Transverse colon (tissue), 4 donors: ENCODE results near the gene MTG2.

ENCODE experiments used
- CTCF ChIP-seq, 5 experiments: fragments of 200-600 bp in 3 of 5; fragments of 450-650 bp in 2 of 5; sonication (generic) in 3 of 5; IDR thresholded peaks; 1 replicate in 2 of 5; 2 replicates in 3 of 5; pipeline ENCODE4 v1.5.1; 2016 to 2017; ENCODE audit warnings: antibody characterized with exemption in 5 of 5, inconsistent platforms in 3 of 5, mild to moderate bottlenecking in 2 of 5, moderate library complexity in 1 of 5
- POLR2AphosphoS5 ChIP-seq, 3 donors: sonication (generic); formaldehyde crosslinking; IDR thresholded peaks; one replicate each; pipeline ENCODE4 v1.6.1; 2016; ENCODE audit warnings: antibody characterized with exemption in 3 of 3

GRCh38 chr20:62208795-62209755 is 26.2 kb downstream of the MTG2 start:
- TF ChIP-seq POLR2AphosphoS5 (IDR thresholded peaks at IDR 0.05) (no peak), CTCF (IDR thresholded peaks at IDR 0.05) (no peak)
